ENCODE measurements around the gene MLST8.

- no peak for TF ChIP-seq POLR2A (IDR thresholded peaks at IDR 0.05)
- TF ChIP-seq CTCF (IDR thresholded peaks at IDR 0.05) = no peak
Observed at GRCh38 chr16:2190659-2191445, 14.4 kb upstream of the MLST8 start.

Measured in body of pancreas (tissue), 4 donors.